GM13976 (cell line): Measurements from ENCODE around the gene CRYGC.

ENCODE experiments used
- DNase-seq: peaks from one replicate; pipeline ENCODE4 v3.0.0; 2012; ENCODE audit warnings: low spot score
- CTCF ChIP-seq: IDR thresholded peaks from 2 replicates; pipeline ENCODE4 v1.5.1; 2012; ENCODE audit warnings: borderline replicate concordance, mild to moderate bottlenecking; ENCODE audit not compliant: insufficient read depth; ENCODE audit errors: extremely low read depth, missing control alignments, control extremely low read depth
- in situ Hi-C: fragments of 300-500 bp; cut with MboI; formaldehyde crosslinking; loops from one replicate; pipeline ENCODE4 v1.12.0; 2022; ENCODE audit warnings: low sequenced_read_pairs, mixed read lengths, inconsistent platforms; ENCODE audit not compliant: unreplicated experiment

Gene CRYGC

GRCh38 chr2:208136716-208137094 is 7.1 kb upstream of the CRYGC start:
- DNase-seq = no peak
- in situ Hi-C loops = no loop called here
- TF ChIP-seq CTCF = no peak

- DNase-seq = no peak
- no peak for TF ChIP-seq CTCF
- in situ Hi-C loops = no loop called here
Observed at GRCh38 chr2:208135794-208136715, 6.4 kb upstream of the CRYGC start.

GRCh38 chr2:208134928-208135586 is 5.4 kb upstream of the CRYGC start:
- no peak for TF ChIP-seq CTCF
- in situ Hi-C loops = no loop called here
- no peak for DNase-seq

- no peak for DNase-seq
- no peak for TF ChIP-seq CTCF
- in situ Hi-C loops = no loop called here
Observed at GRCh38 chr2:208130712-208131110, 1.1 kb upstream of the CRYGC start.

GRCh38 chr2:208128136-208128535 is 1.5 kb downstream of the CRYGC start:
- no peak for TF ChIP-seq CTCF
- DNase-seq = no peak
- in situ Hi-C loops = no loop called here

GRCh38 chr2:208127090-208127489 is 2.5 kb downstream of the CRYGC start:
- no peak for TF ChIP-seq CTCF
- in situ Hi-C loops = no loop called here
- no peak for DNase-seq
